Measurements from ENCODE around the gene FNDC3A.

FNDC3A gene

GRCh38 chr13:49220036-49220855 is 244.5 kb downstream of the FNDC3A start, which contains the start of gene MLNR:
Gene MLNR (plus strand): TSS chr13:49220338. CDS start chr13:49220338, 0 bp downstream.
- Histone ChIP-seq H3K4me3 (no peak within 1 kb of the TSS), H3K27me3 (ENCODE audit: low read depth) (no peaks in the 10 kb centered on the region), H3K9me3 (no peaks in the 10 kb centered on the region), H3K4me1 (peaks cover 1% of the 10 kb centered on the region), H3K36me3 (replicated peaks) (no peaks in the 10 kb centered on the region)
- no peak for DNase-seq (ENCODE audit: low spot score in 2 of 2)
- in situ Hi-C loops (cut with MboI; ENCODE audit: low sequenced_read_pairs): no loop called here

GRCh38 chr13:49220856-49221589 is 245.3 kb downstream of the FNDC3A start:
- H3K4me3 ChIP-seq: no peak overlapping the region
- H3K27me3 ChIP-seq (ENCODE audit: low read depth): no peaks in the 10 kb centered on the region
- H3K36me3 ChIP-seq (replicated peaks): no peaks in the 10 kb centered on the region
- no peak for DNase-seq (ENCODE audit: low spot score in 2 of 2)
- in situ Hi-C loops (cut with MboI; ENCODE audit: low sequenced_read_pairs): no loop called here
- no peaks in the 10 kb centered on the region for H3K9me3 ChIP-seq
- H3K4me1 ChIP-seq: no peaks in the 10 kb centered on the region

- DNase-seq (ENCODE audit: low spot score in 2 of 2): no peak
- Histone ChIP-seq H3K36me3 (replicated peaks) (no peaks in the 10 kb centered on the region), H3K4me1 (no peaks in the 10 kb centered on the region), H3K27me3 (ENCODE audit: low read depth) (no peaks in the 10 kb centered on the region), H3K9me3 (no peaks in the 10 kb centered on the region), H3K4me3 (no peak overlapping the region)
- in situ Hi-C loops (cut with MboI; ENCODE audit: low sequenced_read_pairs): no loop called here
Measured at GRCh38 chr13:49221590-49221965, 245.9 kb downstream of the FNDC3A start.

- Histone ChIP-seq H3K27me3 (ENCODE audit: low read depth) (no peaks in the 10 kb centered on the region), H3K4me3 (no peak overlapping the region), H3K9me3 (no peaks in the 10 kb centered on the region), H3K36me3 (replicated peaks) (no peaks in the 10 kb centered on the region), H3K4me1 (no peaks in the 10 kb centered on the region)
- no peak for DNase-seq (ENCODE audit: low spot score in 2 of 2)
- in situ Hi-C loops (cut with MboI; ENCODE audit: low sequenced_read_pairs): no loop called here
Measured at GRCh38 chr13:49225223-49226042, 249.7 kb downstream of the FNDC3A start.

- no peak for DNase-seq (ENCODE audit: low spot score in 2 of 2)
- H3K36me3 ChIP-seq (replicated peaks): no peaks in the 10 kb centered on the region
- H3K9me3 ChIP-seq: no peaks in the 10 kb centered on the region
- in situ Hi-C loops (cut with MboI; ENCODE audit: low sequenced_read_pairs): no loop called here
- H3K27me3 ChIP-seq (ENCODE audit: low read depth): no peaks in the 10 kb centered on the region
- no peak overlapping the region for H3K4me3 ChIP-seq
- no peaks in the 10 kb centered on the region for H3K4me1 ChIP-seq
Measured at GRCh38 chr13:49226613-49227012, 250.9 kb downstream of the FNDC3A start.

- DNase-seq (ENCODE audit: low spot score in 2 of 2): no peak
- no peak overlapping the region for H3K4me3 ChIP-seq
- in situ Hi-C loops (cut with MboI; ENCODE audit: low sequenced_read_pairs): no loop called here
- no peaks in the 10 kb centered on the region for H3K36me3 ChIP-seq (replicated peaks)
- H3K9me3 ChIP-seq: no peaks in the 10 kb centered on the region
- H3K27me3 ChIP-seq (ENCODE audit: low read depth): no peaks in the 10 kb centered on the region
- no peaks in the 10 kb centered on the region for H3K4me1 ChIP-seq
Measured at GRCh38 chr13:49234741-49235140, 259.0 kb downstream of the FNDC3A start.

GRCh38 chr13:49235856-49236431 is 260.2 kb downstream of the FNDC3A start:
- Histone ChIP-seq H3K36me3 (replicated peaks) (no peaks in the 10 kb centered on the region), H3K4me1 (no peaks in the 10 kb centered on the region), H3K4me3 (no peak overlapping the region), H3K27me3 (ENCODE audit: low read depth) (no peaks in the 10 kb centered on the region), H3K9me3 (no peaks in the 10 kb centered on the region)
- DNase-seq (ENCODE audit: low spot score in 2 of 2): no peak
- in situ Hi-C loops (cut with MboI; ENCODE audit: low sequenced_read_pairs): no loop called here

GRCh38 chr13:49238621-49239020 is 262.9 kb downstream of the FNDC3A start:
- DNase-seq (ENCODE audit: low spot score in 2 of 2): no peak
- in situ Hi-C loops (cut with MboI; ENCODE audit: low sequenced_read_pairs): no loop called here
- Histone ChIP-seq H3K4me3 (no peak overlapping the region), H3K4me1 (no peaks in the 10 kb centered on the region), H3K9me3 (no peaks in the 10 kb centered on the region), H3K36me3 (replicated peaks) (no peaks in the 10 kb centered on the region), H3K27me3 (ENCODE audit: low read depth) (no peaks in the 10 kb centered on the region)

GRCh38 chr13:49240017-49240416 is 264.3 kb downstream of the FNDC3A start:
- in situ Hi-C loops (cut with MboI; ENCODE audit: low sequenced_read_pairs): no loop called here
- DNase-seq (ENCODE audit: low spot score in 2 of 2): peak; percentile 24 to 51
- H3K27me3 ChIP-seq (ENCODE audit: low read depth): no peaks in the 10 kb centered on the region
- H3K4me1 ChIP-seq: no peaks in the 10 kb centered on the region
- H3K4me3 ChIP-seq: no peak overlapping the region
- H3K9me3 ChIP-seq: no peaks in the 10 kb centered on the region
- no peaks in the 10 kb centered on the region for H3K36me3 ChIP-seq (replicated peaks)

- no peaks in the 10 kb centered on the region for H3K4me1 ChIP-seq
- H3K4me3 ChIP-seq: no peak overlapping the region
- no peaks in the 10 kb centered on the region for H3K27me3 ChIP-seq (ENCODE audit: low read depth)
- in situ Hi-C loops (cut with MboI; ENCODE audit: low sequenced_read_pairs): no loop called here
- no peaks in the 10 kb centered on the region for H3K36me3 ChIP-seq (replicated peaks)
- DNase-seq (ENCODE audit: low spot score in 2 of 2): no peak
- no peaks in the 10 kb centered on the region for H3K9me3 ChIP-seq
Measured at GRCh38 chr13:49241296-49241695, 265.6 kb downstream of the FNDC3A start.

- Histone ChIP-seq H3K4me3 (no peak overlapping the region), H3K4me1 (peaks cover 11% of the 10 kb centered on the region), H3K36me3 (replicated peaks) (peaks cover 2% of the 10 kb centered on the region; the same call in 1 of the 2 replicates), H3K27me3 (ENCODE audit: low read depth) (no peaks in the 10 kb centered on the region), H3K9me3 (no peaks in the 10 kb centered on the region)
- in situ Hi-C loops (cut with MboI; ENCODE audit: low sequenced_read_pairs): no loop called here
- no peak for DNase-seq (ENCODE audit: low spot score in 2 of 2)
Measured at GRCh38 chr13:49245101-49245500, 269.4 kb downstream of the FNDC3A start.

- Histone ChIP-seq H3K9me3 (no peaks in the 10 kb centered on the region), H3K27me3 (ENCODE audit: low read depth) (no peaks in the 10 kb centered on the region), H3K4me3 (peak overlapping the region; percentile 71), H3K36me3 (replicated peaks) (peaks cover 7% of the 10 kb centered on the region; the same call in 1 of the 2 replicates), H3K4me1 (peaks cover 11% of the 10 kb centered on the region)
- in situ Hi-C loops (cut with MboI; ENCODE audit: low sequenced_read_pairs): no loop called here
- DNase-seq (ENCODE audit: low spot score in 2 of 2): no peak
Measured at GRCh38 chr13:49246850-49247642, 271.3 kb downstream of the FNDC3A start.
